ENCODE results near the gene ADPRH. TPM values are rescaled to one million over a fixed set of nuclear protein-coding genes. Genes with fewer than 3 reads are reported as not detected.

ADPRH gene
- total RNA-seq, 2 donors from 2014 or later, result 18.5 to 22.7 TPM

GRCh38 chr3:119626196-119626595 lies 46.9 kb downstream of the ADPRH start:
- H3K27ac ChIP-seq, result no peak overlapping the region
- no peak for DNase-seq (ENCODE audit: low spot score)

GRCh38 chr3:119627461-119627860 lies 48.2 kb downstream of the ADPRH start:
- no peaks in the 10 kb centered on the region for H3K36me3 ChIP-seq
- H3K4me3 ChIP-seq, result no peak overlapping the region
- peaks cover 43 to 57% of the 10 kb centered on the region in 2 donors for H3K4me1 ChIP-seq (ENCODE audit: control insufficient read depth in 1 of 2, low read depth in 2 of 2)
- ATAC-seq (ENCODE audit: insufficient number of reproducible peaks, low FRiP score, low read depth), result no peak
- H3K27ac ChIP-seq, result peak overlapping the region; percentile 16 to 68
- TF ChIP-seq CTCF (IDR thresholded peaks at IDR 0.05), result no peak
- H3K27me3 ChIP-seq (replicated peaks; ENCODE audit: insufficient read depth), result no peaks in the 10 kb centered on the region
- no peaks in the 10 kb centered on the region for H3K9me3 ChIP-seq
- DNase-seq (ENCODE audit: low spot score), result no peak

More at GRCh38 chr3:119626196-119626595, 46.9 kb downstream of the ADPRH start:
- Histone ChIP-seq H3K4me3 (no peak overlapping the region), H3K9me3 (no peaks in the 10 kb centered on the region), H3K27me3 (replicated peaks; ENCODE audit: insufficient read depth) (no peaks in the 10 kb centered on the region), H3K36me3 (no peaks in the 10 kb centered on the region), H3K4me1 (ENCODE audit: control insufficient read depth in 1 of 2, low read depth in 2 of 2) (peaks cover 32 to 45% of the 10 kb centered on the region in 2 donors)
- TF ChIP-seq CTCF (IDR thresholded peaks at IDR 0.05), result no peak
- ATAC-seq (ENCODE audit: insufficient number of reproducible peaks, low FRiP score, low read depth), result no peak

GRCh38 chr3:119628390-119628789 lies 49.1 kb downstream of the ADPRH start:
- no peak for TF ChIP-seq CTCF (IDR thresholded peaks at IDR 0.05)
- H3K27ac ChIP-seq, result peak overlapping the region; percentile 16 to 68

GRCh38 chr3:119628816-119629445 lies 49.6 kb downstream of the ADPRH start:
- no peaks in the 10 kb centered on the region for H3K36me3 ChIP-seq
- no peaks in the 10 kb centered on the region for H3K27me3 ChIP-seq (replicated peaks; ENCODE audit: insufficient read depth)
- H3K27ac ChIP-seq, result peak overlapping the region; percentile 31 to 68
- no peaks in the 10 kb centered on the region for H3K9me3 ChIP-seq
- no peak for TF ChIP-seq CTCF (IDR thresholded peaks at IDR 0.05)
- ATAC-seq (ENCODE audit: insufficient number of reproducible peaks, low FRiP score, low read depth), result no peak
- H3K4me1 ChIP-seq (ENCODE audit: control insufficient read depth in 1 of 2, low read depth in 2 of 2), result peaks cover 47 to 61% of the 10 kb centered on the region in 2 donors
- DNase-seq (ENCODE audit: low spot score), result no peak
- H3K4me3 ChIP-seq, result no peak overlapping the region

More at GRCh38 chr3:119628390-119628789, 49.1 kb downstream of the ADPRH start:
- H3K27me3 ChIP-seq (replicated peaks; ENCODE audit: insufficient read depth), result no peaks in the 10 kb centered on the region
- no peak for ATAC-seq (ENCODE audit: insufficient number of reproducible peaks, low FRiP score, low read depth)
- peaks cover 47 to 61% of the 10 kb centered on the region in 2 donors for H3K4me1 ChIP-seq (ENCODE audit: control insufficient read depth in 1 of 2, low read depth in 2 of 2)
- H3K36me3 ChIP-seq, result no peaks in the 10 kb centered on the region
- no peak for DNase-seq (ENCODE audit: low spot score)
- H3K4me3 ChIP-seq, result no peak overlapping the region
- no peaks in the 10 kb centered on the region for H3K9me3 ChIP-seq

GRCh38 chr3:119630128-119630879 lies 51.0 kb downstream of the ADPRH start:
- DNase-seq (ENCODE audit: low spot score) (no peak), ATAC-seq (ENCODE audit: insufficient number of reproducible peaks, low FRiP score, low read depth) (peak; percentile 47)
- peaks cover 47 to 61% of the 10 kb centered on the region in 2 donors for H3K4me1 ChIP-seq (ENCODE audit: control insufficient read depth in 1 of 2, low read depth in 2 of 2)
- no peaks in the 10 kb centered on the region for H3K9me3 ChIP-seq
- no peak overlapping the region for H3K4me3 ChIP-seq
- H3K27ac ChIP-seq, result peak overlapping the region; percentile 37 to 68
- H3K36me3 ChIP-seq, result no peaks in the 10 kb centered on the region
- no peak for TF ChIP-seq CTCF (IDR thresholded peaks at IDR 0.05)
- no peaks in the 10 kb centered on the region for H3K27me3 ChIP-seq (replicated peaks; ENCODE audit: insufficient read depth)
